GM18517 (cell line): Measurements from ENCODE around the gene DLEC1.
A peak's percentile ranks its signal among the peaks of the same experiment; 100 is the strongest.
"Not testable (repeated sequence)": the region's sequence is repeated elsewhere in the genome, so short reads cannot be mapped to it uniquely, and the experiment has no call there.

ENCODE experiments used
- ATAC-seq: cut with Tn5 transposase; IDR thresholded peaks from one replicate; pipeline ENCODE4 v1.9.1; 2021; ENCODE audit warnings: mild to moderate bottlenecking, moderate library complexity; ENCODE audit not compliant: unreplicated experiment

The DLEC1 gene

GRCh38 chr3:38135621-38136277 is 96.7 kb downstream of the DLEC1 start:
- not testable (repeated sequence) for ATAC-seq

- no peak for ATAC-seq
Measured at GRCh38 chr3:38136393-38136776, 97.4 kb downstream of the DLEC1 start.

- ATAC-seq = peak; percentile 91
Measured at GRCh38 chr3:38136777-38137614, 98.0 kb downstream of the DLEC1 start, which contains the start of gene ACAA1. TSS of gene ACAA1 (minus strand) at chr3:38137127. CDS start at chr3:38137035, 92 bp downstream.

GRCh38 chr3:38137615-38138348 is 98.8 kb downstream of the DLEC1 start:
- no peak for ATAC-seq

- ATAC-seq = peak; percentile 31
Measured at GRCh38 chr3:38138349-38139190, 99.6 kb downstream of the DLEC1 start, which contains the start of gene MYD88. TSS of gene MYD88 (plus strand) at chr3:38138661. CDS start at chr3:38138701, 40 bp downstream.

- ATAC-seq = no peak
Measured at GRCh38 chr3:38139191-38139590, 100.2 kb downstream of the DLEC1 start.

- ATAC-seq = no peak
Measured at GRCh38 chr3:38139652-38140051, 100.6 kb downstream of the DLEC1 start.

- ATAC-seq = no peak
Measured at GRCh38 chr3:38140326-38141172, 101.5 kb downstream of the DLEC1 start.

- no peak for ATAC-seq
Measured at GRCh38 chr3:38141173-38141951, 102.4 kb downstream of the DLEC1 start.

GRCh38 chr3:38141952-38142273 is 102.9 kb downstream of the DLEC1 start:
- no peak for ATAC-seq

- no peak for ATAC-seq
Measured at GRCh38 chr3:38142959-38143358, 104.0 kb downstream of the DLEC1 start.

GRCh38 chr3:38143511-38143910 is 104.5 kb downstream of the DLEC1 start:
- ATAC-seq = no peak

- no peak for ATAC-seq
Measured at GRCh38 chr3:38146504-38146903, 107.5 kb downstream of the DLEC1 start.

- no peak for ATAC-seq
Measured at GRCh38 chr3:38147421-38147820, 108.4 kb downstream of the DLEC1 start.

GRCh38 chr3:38148311-38148882 is 109.4 kb downstream of the DLEC1 start:
- no peak for ATAC-seq

- ATAC-seq = no peak
Measured at GRCh38 chr3:38149708-38150107, 110.7 kb downstream of the DLEC1 start.

GRCh38 chr3:38150780-38151528 is 111.9 kb downstream of the DLEC1 start:
- ATAC-seq = no peak
